Colon (tissue), 2 donors: ENCODE results near the gene AVPR2.

Experiments
- FAIRE-seq: peaks from 2 replicates; lab custom pipeline; 2012; peaks lifted over from hg19 to GRCh38; lab: Jason Lieb, UNC
- donor health status: control.
- donor health status: control.

AVPR2 gene

GRCh38 chrX:153913701-153914100 lies 9.2 kb downstream of the AVPR2 start:
- FAIRE-seq, result no peak

- no peak for FAIRE-seq
These were observed 13.4 kb downstream of the AVPR2 start for GRCh38 chrX:153917869-153918268.

- FAIRE-seq, result no peak
These were observed 14.8 kb downstream of the AVPR2 start for GRCh38 chrX:153919281-153919680.

GRCh38 chrX:153920546-153920945 lies 16.1 kb downstream of the AVPR2 start:
- no peak for FAIRE-seq

- FAIRE-seq, result no peak
These were observed 16.6 kb downstream of the AVPR2 start for GRCh38 chrX:153921070-153921469.

- no peak for FAIRE-seq
These were observed 17.3 kb downstream of the AVPR2 start for GRCh38 chrX:153921511-153922446.

GRCh38 chrX:153922932-153923857 lies 18.7 kb downstream of the AVPR2 start:
- FAIRE-seq, result no peak

GRCh38 chrX:153924149-153924861 lies 19.8 kb downstream of the AVPR2 start:
- no peak for FAIRE-seq

GRCh38 chrX:153925387-153925738 lies 20.9 kb downstream of the AVPR2 start:
- no peak for FAIRE-seq

GRCh38 chrX:153925739-153926551 lies 21.5 kb downstream of the AVPR2 start, which contains the start of gene ARHGAP4:
Gene ARHGAP4, minus strand, starts transcription at chrX:153926264. Its CDS starts 62 bp downstream, at chrX:153926202.
- no peak for FAIRE-seq

- FAIRE-seq, result no peak
These were observed 22.0 kb downstream of the AVPR2 start for GRCh38 chrX:153926552-153926857.

GRCh38 chrX:153926858-153927671 lies 22.6 kb downstream of the AVPR2 start:
- FAIRE-seq, result no peak

- FAIRE-seq, result no peak
These were observed 23.1 kb downstream of the AVPR2 start for GRCh38 chrX:153927672-153927921.

- peak; percentile 97 for FAIRE-seq
These were observed 23.7 kb downstream of the AVPR2 start for GRCh38 chrX:153927922-153928760.

GRCh38 chrX:153928846-153929245 lies 24.4 kb downstream of the AVPR2 start:
- no peak for FAIRE-seq

GRCh38 chrX:153929576-153929975 lies 25.1 kb downstream of the AVPR2 start:
- no peak for FAIRE-seq

- no peak for FAIRE-seq
These were observed 25.8 kb downstream of the AVPR2 start for GRCh38 chrX:153930011-153930910.

GRCh38 chrX:153931151-153931550 lies 26.7 kb downstream of the AVPR2 start:
- FAIRE-seq, result no peak

GRCh38 chrX:153931748-153932147 lies 27.3 kb downstream of the AVPR2 start:
- no peak for FAIRE-seq
